NCI-H82 treated with DMSO at 0.1 percent for 48 hours (cell line): ENCODE data around the gene TMOD1.
"Not testable (repeated sequence)": the region's sequence is repeated elsewhere in the genome, so short reads cannot be mapped to it uniquely, and the experiment has no call there.

Experiments
- DNase-seq: peaks from one replicate; lab custom pipeline; 2025; ENCODE audit not compliant: unreplicated experiment; lab: John Stamatoyannopoulos, UW

The TMOD1 gene

GRCh38 chr9:97497558-97498375 lies 3.7 kb upstream of the TMOD1 start:
- DNase-seq = not testable (repeated sequence)

GRCh38 chr9:97498846-97499245 lies 2.6 kb upstream of the TMOD1 start:
- not testable (repeated sequence) for DNase-seq

- DNase-seq = no peak
Observed at GRCh38 chr9:97500263-97500662, 1.2 kb upstream of the TMOD1 start.

DNA sequence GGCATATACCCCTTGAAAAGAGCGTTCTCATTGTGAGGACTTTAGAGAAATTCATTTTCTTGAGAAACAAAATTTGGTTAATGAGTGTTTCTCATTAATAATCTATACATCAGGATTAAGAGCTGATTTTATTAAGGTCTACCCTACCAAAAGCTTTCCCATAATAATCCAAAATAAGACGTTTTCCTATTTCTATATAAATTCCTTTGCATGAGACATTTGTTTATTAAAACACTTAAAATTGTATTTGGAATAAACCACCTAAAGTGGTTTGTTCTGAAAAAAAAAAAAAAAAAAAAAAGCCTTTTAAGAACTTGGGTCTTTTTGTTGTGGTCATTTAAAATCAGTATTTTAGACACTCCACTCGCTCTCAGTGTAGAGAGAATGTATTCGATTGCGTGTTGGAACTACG lies 695 bp upstream of the TMOD1 start:
- no peak for DNase-seq

DNA sequence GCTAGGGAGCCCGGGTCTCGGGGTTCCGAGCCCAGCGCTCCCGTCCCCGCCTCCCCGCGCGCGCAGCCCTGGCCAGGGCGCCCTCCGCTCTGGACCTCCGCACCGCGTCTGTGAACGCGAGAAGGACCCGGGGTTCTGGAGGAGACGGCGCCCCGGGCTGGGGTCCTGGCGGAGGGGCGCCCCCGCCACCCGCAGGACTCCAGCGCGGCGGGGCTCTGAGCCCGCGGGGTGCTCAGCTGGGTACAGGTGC lies 431 bp downstream of the TMOD1 start:
- no peak for DNase-seq

GRCh38 chr9:97502222-97502983 lies 937 bp downstream of the TMOD1 start:
- DNase-seq = no peak

- no peak for DNase-seq
Observed at GRCh38 chr9:97502984-97503861, 1.8 kb downstream of the TMOD1 start.

DNA sequence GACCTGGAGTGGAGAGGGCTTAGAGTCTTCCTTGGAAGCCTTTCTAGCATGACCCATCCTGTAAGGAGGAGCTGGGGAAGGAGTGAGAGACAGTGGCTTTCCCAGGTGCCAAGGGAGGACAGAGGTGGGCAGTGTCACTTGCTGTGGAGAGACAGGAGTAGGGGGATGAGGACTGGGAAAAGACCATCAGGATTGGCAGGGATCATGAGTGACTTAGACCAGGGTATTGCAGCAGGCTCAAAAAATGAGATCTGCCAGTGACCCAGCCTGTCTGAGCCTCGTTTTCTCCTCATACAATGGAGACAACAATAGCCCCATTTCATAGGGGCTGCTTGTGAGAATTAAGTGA lies 2.4 kb downstream of the TMOD1 start:
- DNase-seq = no peak

- DNase-seq = no peak
Observed at GRCh38 chr9:97504381-97505216, 3.1 kb downstream of the TMOD1 start.

GRCh38 chr9:97505845-97506244 lies 4.4 kb downstream of the TMOD1 start:
- no peak for DNase-seq

- no peak for DNase-seq
Observed at GRCh38 chr9:97506306-97506705, 4.8 kb downstream of the TMOD1 start.

DNA sequence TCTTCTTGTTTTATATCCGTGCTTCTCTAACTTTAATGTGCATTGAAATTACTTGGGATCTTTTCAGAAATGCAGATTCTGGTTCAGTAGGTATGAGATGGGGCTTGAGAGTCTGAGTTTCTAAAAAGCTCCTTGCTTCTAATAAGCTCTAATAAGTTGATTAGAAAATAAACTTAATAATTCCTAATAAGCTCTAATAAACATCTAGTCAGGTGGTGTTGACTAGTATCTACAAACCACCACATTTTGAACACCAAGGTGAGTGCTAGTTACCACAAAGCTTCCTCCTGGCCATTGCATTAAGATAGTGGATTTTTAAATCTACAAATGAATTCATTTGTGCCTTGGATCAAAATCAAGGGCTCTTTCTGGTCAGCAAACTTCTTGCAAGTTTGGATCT lies 5.3 kb downstream of the TMOD1 start:
- no peak for DNase-seq

DNA sequence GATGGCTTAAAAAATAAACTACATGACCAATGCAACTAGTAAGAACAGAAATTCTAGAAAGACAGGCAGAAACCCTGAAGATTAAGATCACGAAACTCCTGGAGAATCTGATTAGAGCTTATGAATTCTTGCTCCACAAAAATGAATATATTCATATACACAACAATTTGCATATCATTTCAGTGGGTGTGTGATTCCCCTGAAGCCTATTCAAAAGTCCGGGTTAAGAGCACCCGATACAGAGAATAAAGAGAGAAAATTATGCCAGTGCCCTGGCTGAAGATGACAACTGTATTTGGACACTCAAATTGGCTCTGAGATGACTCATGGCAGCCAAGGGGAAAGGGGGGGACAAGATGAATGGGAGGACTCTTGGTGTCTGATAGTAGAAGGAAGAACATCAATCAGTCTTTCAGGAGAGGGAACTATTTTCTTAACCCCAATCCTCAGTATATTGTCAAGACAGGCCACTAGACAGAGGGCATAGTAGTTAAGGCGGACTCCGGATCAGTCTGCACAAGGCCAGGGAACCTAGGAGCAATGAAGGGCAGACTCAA lies 6.0 kb downstream of the TMOD1 start:
- DNase-seq = no peak

GRCh38 chr9:97508852-97509251 lies 7.4 kb downstream of the TMOD1 start:
- DNase-seq = no peak

DNA sequence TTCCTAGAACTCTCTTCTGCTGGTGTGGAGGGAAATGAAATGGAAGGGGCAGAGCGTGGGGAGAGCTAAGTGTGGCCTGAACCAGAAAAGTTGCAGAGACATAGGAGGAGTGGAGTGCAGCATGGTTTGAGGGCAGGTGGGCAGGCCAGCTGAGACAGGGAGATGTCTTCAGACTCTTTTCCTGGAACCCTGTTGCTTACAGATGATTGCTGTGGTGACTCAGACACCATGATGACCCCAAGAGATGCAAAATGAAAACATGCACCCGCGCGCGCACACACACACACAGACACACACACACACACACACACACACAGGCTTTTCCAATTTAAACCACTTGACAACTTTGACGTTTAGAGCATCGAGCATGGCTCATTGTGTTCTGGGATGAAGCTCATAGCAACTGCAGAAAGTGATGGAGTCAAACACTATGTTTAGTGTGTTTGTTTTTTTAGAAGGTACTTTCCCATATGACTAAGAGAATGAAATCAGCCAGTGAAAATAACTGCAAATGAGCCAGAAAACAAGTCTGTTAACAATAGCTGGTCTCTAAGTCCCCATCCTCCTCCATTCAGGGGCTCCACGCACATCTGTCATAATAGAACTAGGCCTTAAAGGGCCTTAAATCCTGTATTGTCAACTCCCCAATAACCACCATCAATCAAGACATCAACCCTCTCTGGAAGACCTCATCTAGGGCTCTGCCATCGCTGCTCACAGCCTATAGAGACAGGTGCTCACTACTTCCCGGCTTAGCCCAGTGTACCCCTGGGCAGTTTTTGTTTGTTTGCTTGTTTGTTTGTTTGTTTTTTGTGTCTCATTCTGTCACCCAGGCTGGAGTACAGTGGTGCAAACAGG lies 9.6 kb downstream of the TMOD1 start:
- DNase-seq = no peak

- DNase-seq = no peak
Observed at GRCh38 chr9:97511655-97512427, 10.4 kb downstream of the TMOD1 start.

DNA sequence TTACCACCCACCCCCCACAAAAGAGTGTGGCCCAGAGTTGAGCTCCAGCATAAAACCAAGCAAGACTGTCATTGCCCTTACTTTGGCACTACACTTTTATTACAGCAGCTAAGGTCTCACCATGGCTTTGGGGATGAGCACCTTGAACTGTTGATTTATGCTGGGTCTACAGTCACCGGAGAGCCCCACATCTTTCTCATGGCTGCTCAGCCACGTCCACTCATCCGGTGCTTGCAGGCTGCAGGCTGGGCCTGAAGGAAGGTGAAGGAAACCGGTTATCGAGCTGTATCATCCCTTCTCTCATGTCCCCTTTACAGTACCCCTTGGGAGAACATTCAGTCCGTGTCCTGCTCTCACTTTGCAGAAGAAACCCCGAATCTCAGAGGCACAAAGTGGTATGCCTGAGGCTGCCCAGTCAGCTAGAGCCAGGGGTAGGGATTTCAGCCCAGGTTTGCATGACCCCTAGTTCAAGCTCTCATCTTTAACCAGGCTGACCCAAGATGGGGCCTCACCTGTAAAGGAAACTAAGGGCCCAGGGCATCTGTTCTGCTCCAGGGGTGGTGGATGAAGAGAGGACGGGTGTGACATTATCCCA lies 11.6 kb downstream of the TMOD1 start:
- no peak for DNase-seq

DNA sequence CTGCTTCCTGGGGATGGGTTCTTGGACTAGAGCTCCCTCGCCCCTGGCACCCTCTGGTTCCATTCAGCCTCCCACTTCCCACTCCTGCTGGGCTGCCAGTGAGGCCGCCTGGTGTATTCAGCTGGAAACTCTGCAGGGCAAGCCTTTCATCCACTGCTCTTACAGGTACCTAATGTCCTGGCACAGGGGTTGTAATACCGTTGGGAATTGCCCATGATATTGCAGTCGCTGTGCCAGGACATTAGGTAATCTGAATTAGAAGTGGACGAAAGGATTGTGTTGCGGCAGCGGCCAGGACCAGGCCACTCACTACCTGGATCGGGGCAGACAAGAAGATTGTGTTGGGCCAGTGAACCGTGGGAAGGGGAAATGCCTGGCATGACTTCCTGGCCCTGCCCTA lies 13.1 kb downstream of the TMOD1 start:
- DNase-seq = no peak

GRCh38 chr9:97515662-97516061 lies 14.2 kb downstream of the TMOD1 start:
- no peak for DNase-seq
